CD4-positive, alpha-beta T cell treated with Interferon alpha-2 for 1 hour (primary cell): Measurements from ENCODE around the gene APOL2.
"Not testable (repeated sequence)": the region's sequence is repeated elsewhere in the genome, so short reads cannot be mapped to it uniquely, and the experiment has no call there.

ENCODE experiments used
- DNase-seq, 2 donors: peaks; one replicate each; pipeline ENCODE4 v3.0.0-alpha.2; 2020 to 2022

Gene APOL2

GRCh38 chr22:36196254-36197064 lies 42.9 kb downstream of the APOL2 start:
- no peak for DNase-seq

GRCh38 chr22:36194971-36195370 lies 44.4 kb downstream of the APOL2 start:
- DNase-seq, result peak; percentile 40 to 62

GRCh38 chr22:36194385-36194784 lies 44.9 kb downstream of the APOL2 start:
- no peak for DNase-seq

GRCh38 chr22:36193577-36193976 lies 45.8 kb downstream of the APOL2 start:
- no peak for DNase-seq

- no peak for DNase-seq
Observed at GRCh38 chr22:36193171-36193570, 46.2 kb downstream of the APOL2 start.

- DNase-seq, result no peak
Observed at GRCh38 chr22:36192542-36192941, 46.8 kb downstream of the APOL2 start.

GRCh38 chr22:36191106-36191836 lies 48.1 kb downstream of the APOL2 start:
- DNase-seq, result no peak

GRCh38 chr22:36187862-36188261 lies 51.5 kb downstream of the APOL2 start:
- DNase-seq, result not testable (repeated sequence)

GRCh38 chr22:36185828-36186624 lies 53.3 kb downstream of the APOL2 start:
- DNase-seq, result no peak

GRCh38 chr22:36184433-36185025 lies 54.8 kb downstream of the APOL2 start:
- no peak for DNase-seq

- no peak for DNase-seq
Observed at GRCh38 chr22:36183446-36183845, 55.9 kb downstream of the APOL2 start.

- DNase-seq, result no peak
Observed at GRCh38 chr22:36182857-36183256, 56.5 kb downstream of the APOL2 start.

GRCh38 chr22:36182056-36182455 lies 57.3 kb downstream of the APOL2 start:
- DNase-seq, result no peak

GRCh38 chr22:36180928-36181327 lies 58.4 kb downstream of the APOL2 start:
- no peak for DNase-seq

GRCh38 chr22:36180038-36180880 lies 59.1 kb downstream of the APOL2 start:
- DNase-seq, result peak; percentile 80 to 87

- DNase-seq, result no peak
Observed at GRCh38 chr22:36177160-36177559, 62.2 kb downstream of the APOL2 start.
